ENCODE results near the gene UBQLN1.
"Not testable (repeated sequence)": the region's sequence is repeated elsewhere in the genome, so short reads cannot be mapped to it uniquely, and the experiment has no call there.

UBQLN1 gene

GRCh38 chr9:83715794-83716193, 8.0 kb upstream of the UBQLN1 start:
- Histone ChIP-seq H3K27me3 (ENCODE audit: control insufficient read depth in 1 of 2, insufficient read depth in 2 of 2, low read length in 2 of 2) (no peaks in the 10 kb centered on the region), H3K36me3 (ENCODE audit: control insufficient read depth in 1 of 2, insufficient read depth in 2 of 2, low read length in 2 of 2) (no peaks in the 10 kb centered on the region), H3K27ac (ENCODE audit: low read depth, low read length) (no peak overlapping the region), H3K4me3 (ENCODE audit: low read depth in 1 of 2, low read length in 2 of 2) (no peak overlapping the region), H3K4me1 (ENCODE audit: control insufficient read depth in 1 of 2, insufficient read depth in 2 of 2, low read length in 2 of 2) (no peaks in the 10 kb centered on the region), H3K9me3 (ENCODE audit: control insufficient read depth in 1 of 2, low read length in 2 of 2) (no peaks in the 10 kb centered on the region), H3K9ac (ENCODE audit: low read depth in 1 of 2, low read length in 2 of 2) (no peak overlapping the region)

DNA sequence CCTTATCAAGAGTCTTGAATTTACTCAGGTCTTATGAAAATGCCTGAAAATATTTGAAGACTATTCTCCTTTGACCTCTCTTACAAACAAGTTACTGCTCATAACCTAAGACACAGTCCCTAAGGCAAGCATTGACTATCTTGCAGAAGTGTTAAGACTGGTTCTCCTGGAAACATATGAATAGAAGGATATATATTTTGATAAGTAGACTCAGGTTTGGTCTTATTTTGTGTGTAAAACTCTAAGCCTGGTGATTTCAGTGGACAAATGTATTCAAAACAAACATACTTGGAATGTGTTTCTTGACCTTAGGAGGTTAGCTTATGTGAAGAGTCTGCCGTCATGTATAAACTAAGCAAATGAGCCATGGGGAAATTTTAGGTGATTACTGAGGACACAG, 7.5 kb upstream of the UBQLN1 start:
- H3K27me3 ChIP-seq (ENCODE audit: control insufficient read depth in 1 of 2, insufficient read depth in 2 of 2, low read length in 2 of 2): no peaks in the 10 kb centered on the region
- no peaks in the 10 kb centered on the region for H3K36me3 ChIP-seq (ENCODE audit: control insufficient read depth in 1 of 2, insufficient read depth in 2 of 2, low read length in 2 of 2)
- H3K9me3 ChIP-seq (ENCODE audit: control insufficient read depth in 1 of 2, low read length in 2 of 2): no peaks in the 10 kb centered on the region
- no peak overlapping the region for H3K9ac ChIP-seq (ENCODE audit: low read depth in 1 of 2, low read length in 2 of 2)
- H3K27ac ChIP-seq (ENCODE audit: low read depth, low read length): no peak overlapping the region
- H3K4me1 ChIP-seq (ENCODE audit: control insufficient read depth in 1 of 2, insufficient read depth in 2 of 2, low read length in 2 of 2): no peaks in the 10 kb centered on the region
- H3K4me3 ChIP-seq (ENCODE audit: low read depth in 1 of 2, low read length in 2 of 2): no peak overlapping the region

DNA sequence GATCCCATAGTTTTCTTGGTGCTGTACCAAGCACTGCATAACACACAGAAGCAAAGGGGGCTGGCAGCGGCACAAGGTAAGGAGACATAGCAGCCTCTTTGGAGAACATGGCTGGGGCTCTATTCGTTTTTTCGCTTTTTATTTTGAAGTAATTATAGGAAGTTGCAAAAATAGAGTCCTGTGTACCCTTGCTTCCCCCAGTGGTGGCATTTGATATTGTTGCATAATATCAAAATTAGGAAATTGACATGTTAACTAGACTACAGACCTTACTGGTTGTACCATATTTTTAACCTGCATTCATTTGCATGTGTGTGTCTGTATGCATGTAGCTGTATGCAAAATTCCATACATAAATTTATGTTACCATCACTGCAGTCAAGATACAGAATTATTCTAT, 6.6 kb upstream of the UBQLN1 start:
- no peak overlapping the region for H3K27ac ChIP-seq (ENCODE audit: low read depth, low read length)
- no peak overlapping the region for H3K9ac ChIP-seq (ENCODE audit: low read depth in 1 of 2, low read length in 2 of 2)
- H3K36me3 ChIP-seq (ENCODE audit: control insufficient read depth in 1 of 2, insufficient read depth in 2 of 2, low read length in 2 of 2): no peaks in the 10 kb centered on the region
- no peaks in the 10 kb centered on the region for H3K4me1 ChIP-seq (ENCODE audit: control insufficient read depth in 1 of 2, insufficient read depth in 2 of 2, low read length in 2 of 2)
- no peaks in the 10 kb centered on the region for H3K9me3 ChIP-seq (ENCODE audit: control insufficient read depth in 1 of 2, low read length in 2 of 2)
- no peak overlapping the region for H3K4me3 ChIP-seq (ENCODE audit: low read depth in 1 of 2, low read length in 2 of 2)
- H3K27me3 ChIP-seq (ENCODE audit: control insufficient read depth in 1 of 2, insufficient read depth in 2 of 2, low read length in 2 of 2): no peaks in the 10 kb centered on the region

GRCh38 chr9:83708515-83709158, 879 bp upstream of the UBQLN1 start:
- Histone ChIP-seq H3K9me3 (ENCODE audit: control insufficient read depth in 1 of 2, low read length in 2 of 2) (no peaks in the 10 kb centered on the region), H3K4me3 (ENCODE audit: low read depth in 1 of 2, low read length in 2 of 2) (peak overlapping the region; percentile 93 to 98), H3K27ac (ENCODE audit: low read depth, low read length) (peak overlapping the region; percentile 99), H3K36me3 (ENCODE audit: control insufficient read depth in 1 of 2, insufficient read depth in 2 of 2, low read length in 2 of 2) (no peaks in the 10 kb centered on the region), H3K27me3 (ENCODE audit: control insufficient read depth in 1 of 2, insufficient read depth in 2 of 2, low read length in 2 of 2) (no peaks in the 10 kb centered on the region), H3K9ac (ENCODE audit: low read depth in 1 of 2, low read length in 2 of 2) (peak overlapping the region; percentile 80 to 93), H3K4me1 (ENCODE audit: control insufficient read depth in 1 of 2, insufficient read depth in 2 of 2, low read length in 2 of 2) (peaks cover 17 to 19% of the 10 kb centered on the region in 2 donors)

DNA sequence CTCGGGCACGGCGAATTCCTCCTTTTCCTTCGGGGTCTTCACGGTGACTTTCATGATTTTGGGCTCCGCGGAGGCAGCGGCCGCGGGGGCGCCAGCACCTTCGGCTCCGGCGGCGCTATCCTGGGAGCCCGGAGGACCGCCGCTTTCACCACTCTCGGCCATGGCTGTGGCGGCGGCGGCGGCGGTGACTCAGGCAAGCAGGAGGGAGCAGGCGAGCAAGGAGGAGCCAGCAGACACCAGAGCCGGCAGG, 315 bp downstream of the UBQLN1 start:
- Histone ChIP-seq H3K9me3 (ENCODE audit: control insufficient read depth in 1 of 2, low read length in 2 of 2) (no peaks in the 10 kb centered on the region), H3K4me3 (ENCODE audit: low read depth in 1 of 2, low read length in 2 of 2) (peak overlapping the region; percentile 93 to 98), H3K4me1 (ENCODE audit: control insufficient read depth in 1 of 2, insufficient read depth in 2 of 2, low read length in 2 of 2) (peaks cover 17 to 23% of the 10 kb centered on the region in 2 donors), H3K27me3 (ENCODE audit: control insufficient read depth in 1 of 2, insufficient read depth in 2 of 2, low read length in 2 of 2) (no peaks in the 10 kb centered on the region), H3K36me3 (ENCODE audit: control insufficient read depth in 1 of 2, insufficient read depth in 2 of 2, low read length in 2 of 2) (no peaks in the 10 kb centered on the region), H3K9ac (ENCODE audit: low read depth in 1 of 2, low read length in 2 of 2) (peak overlapping the region; percentile 80 to 93), H3K27ac (ENCODE audit: low read depth, low read length) (peak overlapping the region; percentile 99)

DNA sequence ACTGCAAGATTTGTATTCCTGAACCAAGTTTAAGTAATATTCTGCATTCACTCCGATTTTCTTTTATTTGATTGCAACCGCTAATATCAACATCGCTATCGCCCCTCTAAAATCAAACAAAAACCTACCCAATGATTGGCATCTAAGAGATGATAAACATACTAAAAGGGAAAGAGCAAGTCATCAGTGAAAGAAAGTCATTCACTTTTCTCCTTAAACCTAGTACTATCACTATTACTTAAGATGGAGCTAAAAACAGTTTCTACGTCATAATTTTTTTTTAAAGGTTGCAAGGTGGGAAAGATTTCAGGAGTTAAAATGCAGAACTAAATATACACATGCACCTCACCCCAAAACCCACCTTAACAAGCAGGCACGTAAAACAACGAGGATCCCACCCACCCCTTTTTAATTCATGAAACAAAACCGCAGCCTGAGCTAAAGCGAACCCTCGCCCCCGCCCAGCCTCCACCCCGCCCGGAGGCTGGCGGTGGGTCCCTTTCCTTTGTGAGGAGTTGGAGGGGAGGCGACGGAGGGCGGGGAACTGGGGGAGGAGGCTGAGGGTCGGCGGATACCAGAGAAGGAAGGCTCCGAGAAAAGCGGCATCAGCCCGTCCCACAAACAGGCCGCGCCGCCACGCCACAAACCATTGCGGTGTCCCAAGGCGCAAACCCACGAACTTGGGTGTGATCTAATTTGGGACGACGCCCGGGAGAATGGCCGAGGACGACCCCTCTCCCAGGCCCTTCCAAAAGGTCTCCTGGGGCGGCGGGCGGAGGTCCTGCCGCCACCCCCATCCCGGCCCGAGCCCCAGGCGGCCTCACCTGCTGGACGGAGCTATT, 861 bp downstream of the UBQLN1 start:
- H3K27ac ChIP-seq (ENCODE audit: low read depth, low read length): peak overlapping the region; percentile 99
- H3K9ac ChIP-seq (ENCODE audit: low read depth in 1 of 2, low read length in 2 of 2): peak overlapping the region; percentile 80 to 93
- H3K9me3 ChIP-seq (ENCODE audit: control insufficient read depth in 1 of 2, low read length in 2 of 2): no peaks in the 10 kb centered on the region
- H3K4me3 ChIP-seq (ENCODE audit: low read depth in 1 of 2, low read length in 2 of 2): peak overlapping the region; percentile 93 to 98
- H3K36me3 ChIP-seq (ENCODE audit: control insufficient read depth in 1 of 2, insufficient read depth in 2 of 2, low read length in 2 of 2): no peaks in the 10 kb centered on the region
- no peaks in the 10 kb centered on the region for H3K27me3 ChIP-seq (ENCODE audit: control insufficient read depth in 1 of 2, insufficient read depth in 2 of 2, low read length in 2 of 2)
- peaks cover 22 to 23% of the 10 kb centered on the region in 2 donors for H3K4me1 ChIP-seq (ENCODE audit: control insufficient read depth in 1 of 2, insufficient read depth in 2 of 2, low read length in 2 of 2)

GRCh38 chr9:83705219-83705651, 2.5 kb downstream of the UBQLN1 start:
- H3K36me3 ChIP-seq (ENCODE audit: control insufficient read depth in 1 of 2, insufficient read depth in 2 of 2, low read length in 2 of 2); H3K27ac ChIP-seq (ENCODE audit: low read depth, low read length); H3K27me3 ChIP-seq (ENCODE audit: control insufficient read depth in 1 of 2, insufficient read depth in 2 of 2, low read length in 2 of 2); H3K9ac ChIP-seq (ENCODE audit: low read depth in 1 of 2, low read length in 2 of 2); H3K9me3 ChIP-seq (ENCODE audit: control insufficient read depth in 1 of 2, low read length in 2 of 2): not testable (repeated sequence)
- H3K4me3 ChIP-seq (ENCODE audit: low read depth in 1 of 2, low read length in 2 of 2): peak overlapping the region; percentile 93 to 98
- H3K4me1 ChIP-seq (ENCODE audit: control insufficient read depth in 1 of 2, insufficient read depth in 2 of 2, low read length in 2 of 2): peaks cover 26 to 34% of the 10 kb centered on the region in 2 donors

- Histone ChIP-seq H3K4me1 (ENCODE audit: control insufficient read depth in 1 of 2, insufficient read depth in 2 of 2, low read length in 2 of 2) (peaks cover 21 to 35% of the 10 kb centered on the region in 2 donors), H3K9me3 (ENCODE audit: control insufficient read depth in 1 of 2, low read length in 2 of 2) (no peaks in the 10 kb centered on the region), H3K4me3 (ENCODE audit: low read depth in 1 of 2, low read length in 2 of 2) (no peak overlapping the region), H3K36me3 (ENCODE audit: control insufficient read depth in 1 of 2, insufficient read depth in 2 of 2, low read length in 2 of 2) (no peaks in the 10 kb centered on the region), H3K9ac (ENCODE audit: low read depth in 1 of 2, low read length in 2 of 2) (no peak overlapping the region), H3K27me3 (ENCODE audit: control insufficient read depth in 1 of 2, insufficient read depth in 2 of 2, low read length in 2 of 2) (no peaks in the 10 kb centered on the region), H3K27ac (ENCODE audit: low read depth, low read length) (no peak overlapping the region)
These were observed 6.0 kb downstream of the UBQLN1 start for GRCh38 chr9:83701769-83702168.

DNA sequence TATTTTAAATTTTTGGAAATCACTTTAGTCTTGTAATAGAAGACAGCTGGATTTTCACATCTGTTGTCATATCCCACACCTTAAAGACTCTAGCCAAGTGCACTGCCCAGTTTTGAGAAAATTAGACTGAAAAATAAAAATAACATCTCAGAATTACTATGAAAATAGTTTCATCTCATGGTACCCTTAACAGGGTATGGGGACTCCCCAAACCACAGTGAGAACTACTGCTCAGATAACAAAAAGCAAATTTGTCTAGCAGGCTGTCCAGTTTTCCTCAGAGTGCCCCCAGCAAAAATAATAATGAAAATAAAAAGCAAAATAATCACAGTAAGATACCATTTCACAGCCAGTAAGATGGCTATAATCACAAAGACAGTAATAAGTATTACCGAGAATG, 6.5 kb downstream of the UBQLN1 start:
- no peaks in the 10 kb centered on the region for H3K9me3 ChIP-seq (ENCODE audit: control insufficient read depth in 1 of 2, low read length in 2 of 2)
- H3K4me1 ChIP-seq (ENCODE audit: control insufficient read depth in 1 of 2, insufficient read depth in 2 of 2, low read length in 2 of 2): peaks cover 16 to 35% of the 10 kb centered on the region in 2 donors
- H3K9ac ChIP-seq (ENCODE audit: low read depth in 1 of 2, low read length in 2 of 2): no peak overlapping the region
- H3K36me3 ChIP-seq (ENCODE audit: control insufficient read depth in 1 of 2, insufficient read depth in 2 of 2, low read length in 2 of 2): no peaks in the 10 kb centered on the region
- H3K27ac ChIP-seq (ENCODE audit: low read depth, low read length): no peak overlapping the region
- H3K4me3 ChIP-seq (ENCODE audit: low read depth in 1 of 2, low read length in 2 of 2): no peak overlapping the region
- no peaks in the 10 kb centered on the region for H3K27me3 ChIP-seq (ENCODE audit: control insufficient read depth in 1 of 2, insufficient read depth in 2 of 2, low read length in 2 of 2)

GRCh38 chr9:83699615-83700014, 8.1 kb downstream of the UBQLN1 start:
- H3K4me1 ChIP-seq (ENCODE audit: control insufficient read depth in 1 of 2, insufficient read depth in 2 of 2, low read length in 2 of 2): peaks cover 7 to 25% of the 10 kb centered on the region in 2 donors
- H3K27ac ChIP-seq (ENCODE audit: low read depth, low read length): no peak overlapping the region
- H3K4me3 ChIP-seq (ENCODE audit: low read depth in 1 of 2, low read length in 2 of 2): no peak overlapping the region
- no peaks in the 10 kb centered on the region for H3K36me3 ChIP-seq (ENCODE audit: control insufficient read depth in 1 of 2, insufficient read depth in 2 of 2, low read length in 2 of 2)
- H3K9ac ChIP-seq (ENCODE audit: low read depth in 1 of 2, low read length in 2 of 2): no peak overlapping the region
- H3K27me3 ChIP-seq (ENCODE audit: control insufficient read depth in 1 of 2, insufficient read depth in 2 of 2, low read length in 2 of 2): no peaks in the 10 kb centered on the region
- H3K9me3 ChIP-seq (ENCODE audit: control insufficient read depth in 1 of 2, low read length in 2 of 2): no peaks in the 10 kb centered on the region

Data from duodenal mucosa (tissue), 2 donors.